Measurements from ENCODE around the gene L3MBTL4. TPM values are rescaled to one million over a fixed set of nuclear protein-coding genes. Genes with fewer than 3 reads are reported as not detected.

The L3MBTL4 gene
- total and polyA plus RNA-seq, 10 donors: 1.1 to 21.0 (median 12.7) TPM

- H3K9me3 ChIP-seq: no peaks in the 10 kb centered on the region
- WGBS, 5 donors: 40 to 50% (median 48%) methylated on average over 5 of the region's 5 CpGs
- intact Hi-C loops (cut with DNase I; ENCODE audit: low total_unique reads): no loop called here
These were observed 471.2 kb downstream of the L3MBTL4 start for GRCh38 chr18:5943514-5943913.

GRCh38 chr18:5942591-5942990 lies 472.1 kb downstream of the L3MBTL4 start:
- Histone ChIP-seq H3K4me3 (no peak overlapping the region), H3K27ac (no peak overlapping the region)
- no peak for TF ChIP-seq POLR2AphosphoS5 (IDR thresholded peaks at IDR 0.05)
- TF ChIP-seq, protein P1, sequence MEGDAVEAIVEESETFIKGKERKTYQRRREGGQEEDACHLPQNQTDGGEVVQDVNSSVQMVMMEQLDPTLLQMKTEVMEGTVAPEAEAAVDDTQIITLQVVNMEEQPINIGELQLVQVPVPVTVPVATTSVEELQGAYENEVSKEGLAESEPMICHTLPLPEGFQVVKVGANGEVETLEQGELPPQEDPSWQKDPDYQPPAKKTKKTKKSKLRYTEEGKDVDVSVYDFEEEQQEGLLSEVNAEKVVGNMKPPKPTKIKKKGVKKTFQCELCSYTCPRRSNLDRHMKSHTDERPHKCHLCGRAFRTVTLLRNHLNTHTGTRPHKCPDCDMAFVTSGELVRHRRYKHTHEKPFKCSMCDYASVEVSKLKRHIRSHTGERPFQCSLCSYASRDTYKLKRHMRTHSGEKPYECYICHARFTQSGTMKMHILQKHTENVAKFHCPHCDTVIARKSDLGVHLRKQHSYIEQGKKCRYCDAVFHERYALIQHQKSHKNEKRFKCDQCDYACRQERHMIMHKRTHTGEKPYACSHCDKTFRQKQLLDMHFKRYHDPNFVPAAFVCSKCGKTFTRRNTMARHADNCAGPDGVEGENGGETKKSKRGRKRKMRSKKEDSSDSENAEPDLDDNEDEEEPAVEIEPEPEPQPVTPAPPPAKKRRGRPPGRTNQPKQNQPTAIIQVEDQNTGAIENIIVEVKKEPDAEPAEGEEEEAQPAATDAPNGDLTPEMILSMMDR (IDR thresholded peaks at IDR 0.05 in 8 of 11, conservative IDR thresholded peaks at IDR 0.05 in 3 of 11): no peak
- TF ChIP-seq POLR2A (IDR thresholded peaks at IDR 0.05): no peak

More at GRCh38 chr18:5943514-5943913, 471.2 kb downstream of the L3MBTL4 start:
- H3K27ac ChIP-seq: no peak overlapping the region
- no peak overlapping the region for H3K4me3 ChIP-seq
- no peaks in the 10 kb centered on the region for H3K36me3 ChIP-seq
- H3K4me1 ChIP-seq: peaks cover 0 to 4% (median 0%) of the 10 kb centered on the region in 6 donors
- H3K27me3 ChIP-seq (replicated peaks in 1 of 7): no peaks in the 10 kb centered on the region
- DNase-seq: no peak
- TF ChIP-seq, protein P1 (IDR thresholded peaks at IDR 0.05 in 8 of 11, conservative IDR thresholded peaks at IDR 0.05 in 3 of 11): no peak
- no peak for TF ChIP-seq POLR2A (IDR thresholded peaks at IDR 0.05)
- TF ChIP-seq POLR2AphosphoS5 (IDR thresholded peaks at IDR 0.05): no peak

GRCh38 chr18:5941890-5942289 lies 472.8 kb downstream of the L3MBTL4 start:
- TF ChIP-seq POLR2AphosphoS5 (IDR thresholded peaks at IDR 0.05) (no peak), POLR2A (IDR thresholded peaks at IDR 0.05) (no peak)
- TF ChIP-seq, protein P1 (IDR thresholded peaks at IDR 0.05 in 8 of 11, conservative IDR thresholded peaks at IDR 0.05 in 3 of 11): no peak
- Histone ChIP-seq H3K27ac (no peak overlapping the region), H3K9me3 (no peaks in the 10 kb centered on the region), H3K4me3 (no peak overlapping the region), H3K4me1 (peaks cover 0 to 4% (median 0%) of the 10 kb centered on the region in 6 donors), H3K36me3 (no peaks in the 10 kb centered on the region), H3K27me3 (replicated peaks in 1 of 7) (no peaks in the 10 kb centered on the region)
- intact Hi-C loops (cut with DNase I; ENCODE audit: low total_unique reads): no loop called here
- WGBS, 5 donors: 68 to 78% (median 69%) methylated on average over 3 of the region's 3 CpGs
- no peak for DNase-seq

More at GRCh38 chr18:5942591-5942990, 472.1 kb downstream of the L3MBTL4 start:
- H3K4me1 ChIP-seq: peaks cover 0 to 4% (median 0%) of the 10 kb centered on the region in 6 donors
- no peak for DNase-seq
- intact Hi-C loops (cut with DNase I; ENCODE audit: low total_unique reads): no loop called here
- WGBS, 5 donors: 31 to 67% (median 47%) methylated on average over 6 of the region's 6 CpGs
- no peaks in the 10 kb centered on the region for H3K27me3 ChIP-seq (replicated peaks in 1 of 7)
- no peaks in the 10 kb centered on the region for H3K9me3 ChIP-seq
- no peaks in the 10 kb centered on the region for H3K36me3 ChIP-seq

- no peak for TF ChIP-seq POLR2AphosphoS5 (IDR thresholded peaks at IDR 0.05)
- no peak for TF ChIP-seq POLR2A (IDR thresholded peaks at IDR 0.05)
- TF ChIP-seq, protein P1 (IDR thresholded peaks at IDR 0.05 in 8 of 11, conservative IDR thresholded peaks at IDR 0.05 in 3 of 11): no peak
- H3K27me3 ChIP-seq (replicated peaks in 1 of 7): no peaks in the 10 kb centered on the region
- H3K9me3 ChIP-seq: no peaks in the 10 kb centered on the region
- H3K27ac ChIP-seq: no peak overlapping the region
- intact Hi-C loops (cut with DNase I; ENCODE audit: low total_unique reads): no loop called here
- peaks cover 0 to 4% (median 0%) of the 10 kb centered on the region in 6 donors for H3K4me1 ChIP-seq
- WGBS, 5 donors: 81 to 86% (median 83%) methylated on average over 7 of the region's 7 CpGs
- no peaks in the 10 kb centered on the region for H3K36me3 ChIP-seq
- DNase-seq: no peak
- no peak overlapping the region for H3K4me3 ChIP-seq
These were observed 474.7 kb downstream of the L3MBTL4 start for GRCh38 chr18:5939801-5940667.

All from spleen (tissue), 11 donors.